Neuronal stem cell (in vitro differentiated cells): Measurements from ENCODE around the gene SLC9C2.

Experiments used
- DNase-seq: peaks from one replicate; pipeline ENCODE4 v3.0.0-alpha.2; 2013; ENCODE audit warnings: low spot score
- H2AFZ ChIP-seq: one replicate; pipeline ENCODE4 v1.6.1; 2013; ENCODE audit warnings: mild to moderate bottlenecking, low read length, inconsistent platforms
- H2AK5ac ChIP-seq: 2 replicates; pipeline ENCODE4 v1.6.1; 2013; ENCODE audit warnings: low read depth, mild to moderate bottlenecking, inconsistent platforms, low read length, moderate library complexity, mixed read lengths
- H2BK120ac ChIP-seq: 2 replicates; pipeline ENCODE4 v1.6.1; 2013; ENCODE audit warnings: low read depth, mild to moderate bottlenecking, inconsistent platforms, low read length, moderate library complexity, mixed read lengths
- H2BK12ac ChIP-seq: one replicate; pipeline ENCODE4 v1.6.1; 2013; ENCODE audit warnings: low read length, inconsistent platforms
- H2BK15ac ChIP-seq: 2 replicates; pipeline ENCODE4 v1.6.1; 2013; ENCODE audit warnings: mild to moderate bottlenecking, low read length, inconsistent platforms, mixed read lengths
- H2BK5ac ChIP-seq: one replicate; pipeline ENCODE4 v1.6.1; 2013; ENCODE audit warnings: inconsistent platforms, mild to moderate bottlenecking, low read length, moderate library complexity
- H3K14ac ChIP-seq: one replicate; pipeline ENCODE4 v1.6.1; 2013; ENCODE audit warnings: low read length, inconsistent platforms
- H3K18ac ChIP-seq: 2 replicates; pipeline ENCODE4 v1.6.1; 2013; ENCODE audit warnings: low read length, inconsistent platforms
- H3K23ac ChIP-seq: 2 replicates; pipeline ENCODE4 v1.6.1; 2013; ENCODE audit warnings: low read depth, mild to moderate bottlenecking, mixed read lengths, low read length, inconsistent platforms; ENCODE audit not compliant: poor library complexity
- H3K27ac ChIP-seq: replicated peaks from 3 replicates; pipeline ENCODE4 v1.5.1; 2013; ENCODE audit warnings: low read length, inconsistent platforms
- H3K27me3 ChIP-seq, 3 experiments: 2 replicates each; pipeline ENCODE4 v1.6.1; 2013; ENCODE audit warnings: low read length in 3 of 3, mild to moderate bottlenecking in 2 of 3, inconsistent platforms in 1 of 3, low read depth in 1 of 3, mixed read lengths in 1 of 3, moderate library complexity in 1 of 3; ENCODE audit not compliant: control insufficient read depth in 3 of 3, insufficient read depth in 3 of 3
- H3K36me3 ChIP-seq, 2 donors: replicated peaks in 1 of 2; 2 replicates each; pipeline ENCODE4 v1.6.1; 2013; ENCODE audit warnings: low read length in 2 of 2; ENCODE audit not compliant: control insufficient read depth in 2 of 2, insufficient read depth in 2 of 2
- H3K4ac ChIP-seq: 2 replicates; pipeline ENCODE4 v1.6.1; 2013; ENCODE audit warnings: inconsistent platforms, mild to moderate bottlenecking, low read length, moderate library complexity
- H3K4me1 ChIP-seq, 2 donors: 1 replicate in 1 of 2; 2 replicates in 1 of 2; pipeline ENCODE4 v1.6.1; 2013; ENCODE audit warnings: low read length in 2 of 2, low read depth in 1 of 2; ENCODE audit not compliant: control insufficient read depth in 2 of 2, insufficient read depth in 1 of 2
- H3K4me2 ChIP-seq: one replicate; pipeline ENCODE4 v1.6.1; 2013; ENCODE audit warnings: mild to moderate bottlenecking, low read length, inconsistent platforms; ENCODE audit not compliant: insufficient read depth, poor library complexity, severe bottlenecking
- H3K4me3 ChIP-seq, 2 donors: 2 replicates each; pipeline ENCODE4 v1.5.1; 2013; ENCODE audit warnings: low read length in 2 of 2, mild to moderate bottlenecking in 2 of 2, inconsistent platforms in 1 of 2, moderate library complexity in 1 of 2
- H3K79me1 ChIP-seq: one replicate; pipeline ENCODE4 v1.6.1; 2013; ENCODE audit warnings: low read depth, mild to moderate bottlenecking, inconsistent platforms, low read length, moderate library complexity
- H3K9ac ChIP-seq: one replicate; pipeline ENCODE4 v1.6.1; 2013; ENCODE audit warnings: mild to moderate bottlenecking, low read depth, low read length, inconsistent platforms; ENCODE audit not compliant: poor library complexity
- H3K9me3 ChIP-seq, 2 donors: replicated peaks in 1 of 2; 2 replicates each; pipeline versions ENCODE3 to v1.6.1; 2013; ENCODE audit warnings: low read length in 2 of 2, mild to moderate bottlenecking in 2 of 2, inconsistent platforms in 1 of 2, low read depth in 1 of 2, mixed read lengths in 1 of 2, moderate library complexity in 1 of 2; ENCODE audit not compliant: control insufficient read depth in 2 of 2, insufficient read depth in 1 of 2
- H4K8ac ChIP-seq: one replicate; pipeline ENCODE4 v1.6.1; 2013; ENCODE audit warnings: low read depth, mild to moderate bottlenecking, inconsistent platforms, low read length, moderate library complexity
- H4K91ac ChIP-seq: one replicate; pipeline ENCODE4 v1.6.1; 2013; ENCODE audit warnings: low read length, low read depth, mild to moderate bottlenecking, inconsistent platforms; ENCODE audit not compliant: poor library complexity
- WGBS, 2 donors: extraction: QIAGEN DNeasy Blood & Tissue Kit; methylation state at CpG; one replicate each; pipeline ENCODE4 v1.1.7; 2013; ENCODE audit warnings: missing lambda C conversion rate in 2 of 2, mixed read lengths in 1 of 2; ENCODE audit not compliant: insufficient read length in 2 of 2, insufficient replicate concordance in 1 of 2; ENCODE audit errors: extremely low coverage in 2 of 2; 5-methylcytosine and 5-hydroxymethylcytosine counted together

Gene SLC9C2

GRCh38 chr1:173554089-173554488 is 48.8 kb downstream of the SLC9C2 start:
- no peaks in the 10 kb centered on the region for H3K9me3 ChIP-seq
- no peaks in the 10 kb centered on the region for H3K4me1 ChIP-seq
- no peak overlapping the region for H3K18ac ChIP-seq
- H2BK12ac ChIP-seq: no peak overlapping the region
- H3K23ac ChIP-seq: no peak overlapping the region
- H3K14ac ChIP-seq: no peak overlapping the region
- H3K4me2 ChIP-seq: no peak overlapping the region
- no peaks in the 10 kb centered on the region for H3K79me1 ChIP-seq
- no peak overlapping the region for H3K4ac ChIP-seq
- no peak overlapping the region for H2AK5ac ChIP-seq
- no peak for DNase-seq
- no peak overlapping the region for H4K8ac ChIP-seq
- H2BK15ac ChIP-seq: no peak overlapping the region
- H2BK120ac ChIP-seq: no peak overlapping the region
- H3K4me3 ChIP-seq: no peak overlapping the region
- WGBS, 2 donors: no CpG with 5 or more reads among the region's 4 CpGs
- no peak overlapping the region for H2BK5ac ChIP-seq
- no peak overlapping the region for H4K91ac ChIP-seq
- H3K27me3 ChIP-seq: no peaks in the 10 kb centered on the region
- H3K27ac ChIP-seq: no peak overlapping the region
- no peak overlapping the region for H3K9ac ChIP-seq
- no peak overlapping the region for H2AFZ ChIP-seq
- no peaks in the 10 kb centered on the region for H3K36me3 ChIP-seq

GRCh38 chr1:173553312-173553711 is 49.6 kb downstream of the SLC9C2 start:
- no peaks in the 10 kb centered on the region for H3K27me3 ChIP-seq
- DNase-seq: no peak

DNA sequence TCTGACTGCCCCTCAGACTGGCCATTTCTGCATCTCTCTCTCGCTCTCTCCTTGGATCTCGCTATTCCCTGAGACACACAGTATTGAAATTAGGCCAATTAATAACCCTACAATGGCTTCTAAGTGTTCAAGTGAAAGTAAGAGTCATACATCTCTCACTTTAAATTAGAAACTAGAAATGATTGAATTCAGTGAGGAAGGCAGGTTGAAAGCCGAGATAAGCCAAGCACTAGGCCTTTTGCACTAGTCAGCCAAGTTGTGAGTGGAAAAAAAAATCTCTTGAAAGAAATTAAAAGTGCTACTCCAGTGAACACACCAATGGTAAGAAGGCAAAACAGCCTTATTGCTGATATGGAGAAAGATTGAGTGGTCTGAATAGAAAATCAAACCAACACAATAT is 51.2 kb downstream of the SLC9C2 start:
- H3K36me3 ChIP-seq: no peaks in the 10 kb centered on the region
- H3K4me3 ChIP-seq: no peak overlapping the region
- no peak overlapping the region for H3K23ac ChIP-seq
- no peak overlapping the region for H2BK15ac ChIP-seq
- H3K9ac ChIP-seq: no peak overlapping the region
- no peak overlapping the region for H2AK5ac ChIP-seq
- no peak overlapping the region for H2AFZ ChIP-seq
- no peaks in the 10 kb centered on the region for H3K27me3 ChIP-seq
- no peak overlapping the region for H3K18ac ChIP-seq
- WGBS, 2 donors: no CpG with 5 or more reads among the region's 3 CpGs
- H3K14ac ChIP-seq: no peak overlapping the region
- no peak overlapping the region for H2BK120ac ChIP-seq
- DNase-seq: no peak
- no peaks in the 10 kb centered on the region for H3K79me1 ChIP-seq
- H3K27ac ChIP-seq: no peak overlapping the region
- H3K9me3 ChIP-seq: no peaks in the 10 kb centered on the region
- no peak overlapping the region for H4K8ac ChIP-seq
- no peaks in the 10 kb centered on the region for H3K4me1 ChIP-seq
- no peak overlapping the region for H2BK5ac ChIP-seq
- H4K91ac ChIP-seq: no peak overlapping the region
- H3K4ac ChIP-seq: no peak overlapping the region
- H3K4me2 ChIP-seq: no peak overlapping the region
- no peak overlapping the region for H2BK12ac ChIP-seq

More at GRCh38 chr1:173553312-173553711, 49.6 kb downstream of the SLC9C2 start:
- Histone ChIP-seq H3K9ac (no peak overlapping the region), H3K9me3 (no peaks in the 10 kb centered on the region), H4K8ac (no peak overlapping the region), H3K18ac (no peak overlapping the region), H4K91ac (no peak overlapping the region), H3K79me1 (no peaks in the 10 kb centered on the region), H2BK120ac (no peak overlapping the region), H3K14ac (no peak overlapping the region), H3K36me3 (no peaks in the 10 kb centered on the region), H2BK5ac (no peak overlapping the region), H3K4me1 (no peaks in the 10 kb centered on the region), H2BK15ac (no peak overlapping the region), H3K23ac (no peak overlapping the region), H3K27ac (no peak overlapping the region), H2BK12ac (no peak overlapping the region), H2AK5ac (no peak overlapping the region), H3K4me3 (no peak overlapping the region), H3K4me2 (no peak overlapping the region), H2AFZ (no peak overlapping the region), H3K4ac (no peak overlapping the region)

- Histone ChIP-seq H4K91ac (no peak overlapping the region), H3K27me3 (no peaks in the 10 kb centered on the region), H2BK120ac (no peak overlapping the region), H2AK5ac (no peak overlapping the region), H3K9ac (no peak overlapping the region), H3K4me1 (no peaks in the 10 kb centered on the region), H3K4me2 (no peak overlapping the region), H2BK15ac (no peak overlapping the region), H3K9me3 (no peaks in the 10 kb centered on the region), H3K23ac (no peak overlapping the region), H3K18ac (no peak overlapping the region), H4K8ac (no peak overlapping the region), H2BK5ac (no peak overlapping the region), H3K79me1 (no peaks in the 10 kb centered on the region), H3K14ac (no peak overlapping the region), H3K27ac (no peak overlapping the region), H3K4ac (no peak overlapping the region), H3K36me3 (no peaks in the 10 kb centered on the region), H3K4me3 (no peak overlapping the region), H2BK12ac (no peak overlapping the region), H2AFZ (no peak overlapping the region)
- no peak for DNase-seq
- no CpG with 5 or more reads among the region's 2 CpGs for WGBS, 2 donors
These were observed 53.1 kb downstream of the SLC9C2 start for GRCh38 chr1:173549813-173550212.
